ENCODE measurements around the gene MAN1A2. TPM values are rescaled to one million over a fixed set of nuclear protein-coding genes. Genes with fewer than 3 reads are reported as not detected.

MAN1A2 gene
- total and polyA plus RNA-seq, 9 of the 15 experiments (the other 6 are each of a cell fraction or from before 2014, with no cell fraction given): 4.2 to 38.4 (median 18.7) TPM

GRCh38 chr1:117577191-117577885, 210.1 kb downstream of the MAN1A2 start (continued):
- TF ChIP-seq FOXA3 (CRISPR knock-in tag; conservative IDR thresholded peaks at IDR 0.05 in 1 of 2, IDR thresholded peaks at IDR 0.05 in 1 of 2): no peak

DNA sequence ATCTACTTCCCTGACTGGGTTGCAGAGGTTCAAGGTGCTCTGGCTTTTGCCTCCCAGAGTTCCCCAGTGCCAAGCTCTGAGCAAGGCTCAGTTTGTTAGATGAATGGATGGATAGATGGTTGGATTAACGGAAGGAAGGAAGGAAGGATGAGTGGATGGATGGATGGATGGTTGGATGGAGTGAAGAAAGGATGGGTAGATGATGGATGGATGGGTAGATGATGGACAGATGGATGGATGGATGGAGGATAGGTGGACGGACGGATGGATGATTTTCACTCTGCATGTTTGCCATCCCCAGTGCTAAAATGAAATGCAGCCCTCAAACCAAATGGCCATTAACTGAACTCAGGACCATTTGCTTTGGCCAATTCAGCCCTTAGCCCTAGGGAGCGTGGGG, 211.2 kb downstream of the MAN1A2 start:
- H3K27ac ChIP-seq (ENCODE audit: extremely low read depth, low read depth, low read length): no peak overlapping the region
- no peaks in the 10 kb centered on the region for H3K79me2 ChIP-seq (ENCODE audit: control insufficient read depth, insufficient read depth, low read length)
- no peak overlapping the region for H3K9ac ChIP-seq (ENCODE audit: insufficient read depth in 1 of 2, low read depth in 2 of 2, low read length in 2 of 2)
- ChIA-PET POLR2A (interaction anchor here (1.2 to 1.5 kb wide), 2 partner anchors 10 to 28 kb away, joined by 3 to 5 read pairs; no protein-coding TSS in a partner anchor), CTCF (ENCODE audit: low intra/inter-chr PET ratio) (no interaction called here)
- H4K20me1 ChIP-seq (replicated peaks; ENCODE audit: control insufficient read depth, insufficient read depth, low read length): no peaks in the 10 kb centered on the region
- H3K27me3 ChIP-seq (ENCODE audit: control insufficient read depth in 2 of 2, insufficient read depth in 2 of 2, low read length in 2 of 2): no peaks in the 10 kb centered on the region
- ATAC-seq: no peak
- intact Hi-C loops (cut with micrococcal nuclease): no loop called here
- H3K9me1 ChIP-seq (ENCODE audit: control insufficient read depth, insufficient read depth, low read length): no peaks in the 10 kb centered on the region
- 22% methylated on average over 4 of the region's 4 CpGs for WGBS (ENCODE audit: insufficient coverage, low coverage, missing lambda C conversion rate)
- in situ Hi-C loops (cut with MboI): no loop called here
- no peaks in the 10 kb centered on the region for H3K36me3 ChIP-seq (ENCODE audit: control insufficient read depth, insufficient read depth, low read length)
- TF ChIP-seq PURB (CRISPR knock-in tag; IDR thresholded peaks at IDR 0.05; ENCODE audit: low read depth) (no peak), TSC22D4 (tag; IDR thresholded peaks at IDR 0.05) (no peak), CBX3 (IDR thresholded peaks at IDR 0.05; ENCODE audit: borderline replicate concordance in 1 of 2, low read length in 2 of 2) (no peak), KAT8 (IDR thresholded peaks at IDR 0.05; ENCODE audit: low read depth) (no peak), BRD4 (IDR thresholded peaks at IDR 0.05) (no peak), ZBTB33 (CRISPR knock-in tag; IDR thresholded peaks at IDR 0.05) (no peak), ADNP (tag; IDR thresholded peaks at IDR 0.05) (no peak), FOXK2 (conservative IDR thresholded peaks at IDR 0.05 in 1 of 2, IDR thresholded peaks at IDR 0.05 in 1 of 2; ENCODE audit: low read depth in 2 of 2) (no peak), ARID2 (IDR thresholded peaks at IDR 0.05) (no peak), CREBBP (IDR thresholded peaks at IDR 0.05; ENCODE audit: low read depth, low read length) (peak; percentile 77), DACH1 (IDR thresholded peaks at IDR 0.05; ENCODE audit: partially characterized antibody) (no peak), TAF9B (IDR thresholded peaks at IDR 0.05; ENCODE audit: partially characterized antibody) (no peak), POLR3A (IDR thresholded peaks at IDR 0.05; ENCODE audit: borderline replicate concordance, extremely low read depth, insufficient read depth, insufficient read length) (no peak), ZNF583 (CRISPR knock-in tag; IDR thresholded peaks at IDR 0.05) (no peak), ZNF717 (CRISPR knock-in tag; IDR thresholded peaks at IDR 0.05) (no peak)
- TF ChIP-seq, protein P1, sequence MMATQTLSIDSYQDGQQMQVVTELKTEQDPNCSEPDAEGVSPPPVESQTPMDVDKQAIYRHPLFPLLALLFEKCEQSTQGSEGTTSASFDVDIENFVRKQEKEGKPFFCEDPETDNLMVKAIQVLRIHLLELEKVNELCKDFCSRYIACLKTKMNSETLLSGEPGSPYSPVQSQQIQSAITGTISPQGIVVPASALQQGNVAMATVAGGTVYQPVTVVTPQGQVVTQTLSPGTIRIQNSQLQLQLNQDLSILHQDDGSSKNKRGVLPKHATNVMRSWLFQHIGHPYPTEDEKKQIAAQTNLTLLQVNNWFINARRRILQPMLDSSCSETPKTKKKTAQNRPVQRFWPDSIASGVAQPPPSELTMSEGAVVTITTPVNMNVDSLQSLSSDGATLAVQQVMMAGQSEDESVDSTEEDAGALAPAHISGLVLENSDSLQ (IDR thresholded peaks at IDR 0.05): peak; percentile 18; the same call in 1 of the 2 replicates
- TF ChIP-seq, protein P2, sequence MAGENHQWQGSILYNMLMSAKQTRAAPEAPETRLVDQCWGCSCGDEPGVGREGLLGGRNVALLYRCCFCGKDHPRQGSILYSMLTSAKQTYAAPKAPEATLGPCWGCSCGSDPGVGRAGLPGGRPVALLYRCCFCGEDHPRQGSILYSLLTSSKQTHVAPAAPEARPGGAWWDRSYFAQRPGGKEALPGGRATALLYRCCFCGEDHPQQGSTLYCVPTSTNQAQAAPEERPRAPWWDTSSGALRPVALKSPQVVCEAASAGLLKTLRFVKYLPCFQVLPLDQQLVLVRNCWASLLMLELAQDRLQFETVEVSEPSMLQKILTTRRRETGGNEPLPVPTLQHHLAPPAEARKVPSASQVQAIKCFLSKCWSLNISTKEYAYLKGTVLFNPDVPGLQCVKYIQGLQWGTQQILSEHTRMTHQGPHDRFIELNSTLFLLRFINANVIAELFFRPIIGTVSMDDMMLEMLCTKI (IDR thresholded peaks at IDR 0.05; ENCODE audit: partially characterized antibody): no peak
- no peak overlapping the region for H3K4me3 ChIP-seq
- H3K9me3 ChIP-seq (replicated peaks; ENCODE audit: control insufficient read depth, insufficient read depth, low read depth, low read length): no peaks in the 10 kb centered on the region
- FAIRE-seq: no peak
- no peak overlapping the region for H3K4me2 ChIP-seq (ENCODE audit: insufficient read depth, low read length)
- H2AFZ ChIP-seq (ENCODE audit: low read depth, low read length): no peak overlapping the region
- DNase-seq (ENCODE audit: extremely low read depth in 1 of 4, low spot score in 3 of 4): no peak
- no peaks in the 10 kb centered on the region; a peak in 1 of 5 replicates for H3K4me1 ChIP-seq (replicated peaks in 1 of 2; ENCODE audit: control insufficient read depth in 2 of 2, insufficient read depth in 2 of 2, low read length in 2 of 2)
- BruUV-seq (replicated peaks): no TSS peak

All from K562 (cell line).